ENCODE measurements around the gene TAF6. TPM values are rescaled to one million over a fixed set of nuclear protein-coding genes. Genes with fewer than 3 reads are reported as not detected.

The TAF6 gene
- polyA plus RNA-seq, 2 of the 4 experiments (the other 2 are of a cell fraction), result 36.2 to 57.0 TPM

DNA sequence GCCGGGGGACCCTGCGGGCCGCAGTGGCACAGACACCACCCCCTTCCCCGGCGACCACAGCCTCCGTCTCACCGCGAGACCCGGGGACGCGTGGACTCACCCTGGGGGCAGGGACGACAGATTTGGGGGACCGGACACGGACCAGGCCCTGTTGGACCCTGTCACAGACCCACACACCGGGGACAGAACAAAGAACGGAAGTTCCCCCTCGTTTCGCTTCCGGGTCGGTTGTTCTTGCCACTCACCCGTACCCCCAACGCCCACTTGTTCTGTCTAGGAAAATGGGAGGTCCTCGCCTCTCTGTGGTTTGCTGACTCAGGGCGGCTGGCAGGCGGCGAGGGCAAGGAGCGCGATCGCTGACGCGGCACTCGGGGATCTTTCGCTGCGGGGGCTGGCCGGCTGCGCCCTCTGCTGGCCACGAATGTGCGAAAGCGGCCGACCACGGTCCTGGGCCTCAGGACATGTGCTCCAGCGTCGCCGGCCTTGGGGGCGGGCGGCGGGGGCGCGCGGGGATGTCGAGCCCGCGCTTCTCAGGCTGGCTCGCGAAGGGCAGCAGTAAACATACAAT, 37.5 kb downstream of the TAF6 start, which contains the start of gene ZNF3 (continued):
- TF ChIP-seq RAD21 (conservative IDR thresholded peaks at IDR 0.05 in 1 of 2, IDR thresholded peaks at IDR 0.05 in 1 of 2) (peak; percentile 76 to 88), POLR2A (IDR thresholded peaks at IDR 0.05; ENCODE audit: low read length) (peak; percentile 69), NFE2L2 (conservative IDR thresholded peaks at IDR 0.05; ENCODE audit: low read length) (peak; percentile 69), RNF2 (IDR thresholded peaks at IDR 0.05; ENCODE audit: borderline replicate concordance, low read depth) (no peak), HEYL (CRISPR knock-in tag; IDR thresholded peaks at IDR 0.05) (no peak), CEBPB (IDR thresholded peaks at IDR 0.05) (peak in 1 of 2 experiments; percentile 44; a peak in 1 of 4 replicates), FOSL2 (IDR thresholded peaks at IDR 0.05) (no peak), FOSL2 (CRISPR knock-in tag; IDR thresholded peaks at IDR 0.05) (peak; percentile 89), RCOR1 (IDR thresholded peaks at IDR 0.05; ENCODE audit: low read depth, low read length) (no peak), PHF8 (IDR thresholded peaks at IDR 0.05; ENCODE audit: borderline replicate concordance, low read depth) (peak; percentile 97), HOXB5 (CRISPR knock-in tag; IDR thresholded peaks at IDR 0.05) (0 out of 2 replicates have a peak, but pooled peaks have one; percentile 20), MAFK (IDR thresholded peaks at IDR 0.05; ENCODE audit: partially characterized antibody) (peak; percentile 100)
- TF ChIP-seq, protein P1, sequence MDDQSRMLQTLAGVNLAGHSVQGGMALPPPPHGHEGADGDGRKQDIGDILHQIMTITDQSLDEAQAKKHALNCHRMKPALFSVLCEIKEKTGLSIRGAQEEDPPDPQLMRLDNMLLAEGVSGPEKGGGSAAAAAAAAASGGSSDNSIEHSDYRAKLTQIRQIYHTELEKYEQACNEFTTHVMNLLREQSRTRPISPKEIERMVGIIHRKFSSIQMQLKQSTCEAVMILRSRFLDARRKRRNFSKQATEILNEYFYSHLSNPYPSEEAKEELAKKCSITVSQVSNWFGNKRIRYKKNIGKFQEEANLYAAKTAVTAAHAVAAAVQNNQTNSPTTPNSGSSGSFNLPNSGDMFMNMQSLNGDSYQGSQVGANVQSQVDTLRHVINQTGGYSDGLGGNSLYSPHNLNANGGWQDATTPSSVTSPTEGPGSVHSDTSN (IDR thresholded peaks at IDR 0.05), result peak; percentile 68
- TF ChIP-seq, protein P2, sequence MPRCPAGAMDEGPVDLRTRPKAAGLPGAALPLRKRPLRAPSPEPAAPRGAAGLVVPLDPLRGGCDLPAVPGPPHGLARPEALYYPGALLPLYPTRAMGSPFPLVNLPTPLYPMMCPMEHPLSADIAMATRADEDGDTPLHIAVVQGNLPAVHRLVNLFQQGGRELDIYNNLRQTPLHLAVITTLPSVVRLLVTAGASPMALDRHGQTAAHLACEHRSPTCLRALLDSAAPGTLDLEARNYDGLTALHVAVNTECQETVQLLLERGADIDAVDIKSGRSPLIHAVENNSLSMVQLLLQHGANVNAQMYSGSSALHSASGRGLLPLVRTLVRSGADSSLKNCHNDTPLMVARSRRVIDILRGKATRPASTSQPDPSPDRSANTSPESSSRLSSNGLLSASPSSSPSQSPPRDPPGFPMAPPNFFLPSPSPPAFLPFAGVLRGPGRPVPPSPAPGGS (IDR thresholded peaks at IDR 0.05), result peak; percentile 83
- TF ChIP-seq, protein P3, sequence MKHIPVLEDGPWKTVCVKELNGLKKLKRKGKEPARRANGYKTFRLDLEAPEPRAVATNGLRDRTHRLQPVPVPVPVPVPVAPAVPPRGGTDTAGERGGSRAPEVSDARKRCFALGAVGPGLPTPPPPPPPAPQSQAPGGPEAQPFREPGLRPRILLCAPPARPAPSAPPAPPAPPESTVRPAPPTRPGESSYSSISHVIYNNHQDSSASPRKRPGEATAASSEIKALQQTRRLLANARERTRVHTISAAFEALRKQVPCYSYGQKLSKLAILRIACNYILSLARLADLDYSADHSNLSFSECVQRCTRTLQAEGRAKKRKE (CRISPR knock-in tag; IDR thresholded peaks at IDR 0.05; ENCODE audit: low read depth), result no peak
- TF ChIP-seq, protein P4, sequence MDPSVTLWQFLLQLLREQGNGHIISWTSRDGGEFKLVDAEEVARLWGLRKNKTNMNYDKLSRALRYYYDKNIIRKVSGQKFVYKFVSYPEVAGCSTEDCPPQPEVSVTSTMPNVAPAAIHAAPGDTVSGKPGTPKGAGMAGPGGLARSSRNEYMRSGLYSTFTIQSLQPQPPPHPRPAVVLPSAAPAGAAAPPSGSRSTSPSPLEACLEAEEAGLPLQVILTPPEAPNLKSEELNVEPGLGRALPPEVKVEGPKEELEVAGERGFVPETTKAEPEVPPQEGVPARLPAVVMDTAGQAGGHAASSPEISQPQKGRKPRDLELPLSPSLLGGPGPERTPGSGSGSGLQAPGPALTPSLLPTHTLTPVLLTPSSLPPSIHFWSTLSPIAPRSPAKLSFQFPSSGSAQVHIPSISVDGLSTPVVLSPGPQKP (IDR thresholded peaks at IDR 0.05; ENCODE audit: low read depth, low read length), result no peak
- TF ChIP-seq, protein P5, sequence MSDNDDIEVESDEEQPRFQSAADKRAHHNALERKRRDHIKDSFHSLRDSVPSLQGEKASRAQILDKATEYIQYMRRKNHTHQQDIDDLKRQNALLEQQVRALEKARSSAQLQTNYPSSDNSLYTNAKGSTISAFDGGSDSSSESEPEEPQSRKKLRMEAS (IDR thresholded peaks at IDR 0.05), result peak; percentile 99

DNA sequence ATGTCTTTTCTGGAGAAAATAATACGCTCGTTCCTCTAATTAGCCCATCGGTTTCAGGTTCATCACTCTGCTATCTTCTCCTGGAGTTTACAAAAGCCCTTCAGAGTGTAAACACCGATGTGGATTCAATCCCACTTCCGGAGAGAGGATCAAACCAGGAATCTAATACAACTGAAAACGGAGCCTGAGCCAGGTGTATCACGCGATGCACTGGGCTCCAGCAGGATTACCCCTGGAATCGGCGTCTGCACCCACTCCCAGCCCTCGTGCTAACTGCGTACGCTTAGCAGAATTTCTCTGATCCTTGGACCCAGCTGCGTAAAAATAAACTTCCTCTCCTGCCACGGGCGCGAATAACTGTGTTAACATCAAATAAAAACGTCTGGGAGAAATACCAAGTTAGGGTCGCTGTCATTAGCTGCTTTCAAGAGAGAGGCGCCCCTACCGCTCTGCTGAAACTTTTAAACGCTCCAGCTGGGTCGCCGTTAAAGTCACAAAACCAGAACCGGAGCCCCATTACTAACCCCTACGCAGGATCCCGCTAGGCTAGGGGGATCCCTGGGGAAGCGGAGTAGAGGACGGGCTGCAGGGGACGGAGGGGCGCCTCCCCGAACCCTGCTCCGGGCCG, 38.1 kb downstream of the TAF6 start:
- Histone ChIP-seq H3K9me3 (peaks cover 27% of the 10 kb centered on the region), H3K4me3 (peak overlapping the region; percentile 98), H3K4me2 (peak overlapping the region; percentile 81), H3K4me1 (peaks cover 7% of the 10 kb centered on the region; the same call in 1 of the 3 replicates), H3K27ac (peak overlapping the region; percentile 88 to 90)
- FAIRE-seq, result no peak
- peak; percentile 25 to 66; a peak in 3 of 6 replicates for ATAC-seq
- 3% methylated on average over 26 of the region's 34 CpGs for WGBS (ENCODE audit: missing lambda C conversion rate)
- DNase-seq (ENCODE audit: low read depth in 1 of 2, low spot score in 1 of 2), result no peak
- ChIA-PET CTCF (interaction anchor here (0.7 to 2.3 kb wide), 3 partner anchors 9 to 90 kb away, joined by 3 to 12 read pairs (median 5); no protein-coding TSS in a partner anchor), POLR2A (no interaction called here)
- TF ChIP-seq HEYL (CRISPR knock-in tag; IDR thresholded peaks at IDR 0.05) (no peak), MYC (IDR thresholded peaks at IDR 0.05; ENCODE audit: borderline replicate concordance, low read length) (no peak), TFCP2L1 (CRISPR knock-in tag; IDR thresholded peaks at IDR 0.05) (no peak), MAFK (IDR thresholded peaks at IDR 0.05; ENCODE audit: partially characterized antibody) (no peak), CHD4 (IDR thresholded peaks at IDR 0.05; ENCODE audit: borderline replicate concordance) (no peak), GATA3 (IDR thresholded peaks at IDR 0.05; ENCODE audit: borderline replicate concordance) (no peak), CBX2 (IDR thresholded peaks at IDR 0.05; ENCODE audit: borderline replicate concordance, low read depth) (no peak), EHMT2 (IDR thresholded peaks at IDR 0.05; ENCODE audit: low read depth) (no peak)
- TF ChIP-seq, protein P6, sequence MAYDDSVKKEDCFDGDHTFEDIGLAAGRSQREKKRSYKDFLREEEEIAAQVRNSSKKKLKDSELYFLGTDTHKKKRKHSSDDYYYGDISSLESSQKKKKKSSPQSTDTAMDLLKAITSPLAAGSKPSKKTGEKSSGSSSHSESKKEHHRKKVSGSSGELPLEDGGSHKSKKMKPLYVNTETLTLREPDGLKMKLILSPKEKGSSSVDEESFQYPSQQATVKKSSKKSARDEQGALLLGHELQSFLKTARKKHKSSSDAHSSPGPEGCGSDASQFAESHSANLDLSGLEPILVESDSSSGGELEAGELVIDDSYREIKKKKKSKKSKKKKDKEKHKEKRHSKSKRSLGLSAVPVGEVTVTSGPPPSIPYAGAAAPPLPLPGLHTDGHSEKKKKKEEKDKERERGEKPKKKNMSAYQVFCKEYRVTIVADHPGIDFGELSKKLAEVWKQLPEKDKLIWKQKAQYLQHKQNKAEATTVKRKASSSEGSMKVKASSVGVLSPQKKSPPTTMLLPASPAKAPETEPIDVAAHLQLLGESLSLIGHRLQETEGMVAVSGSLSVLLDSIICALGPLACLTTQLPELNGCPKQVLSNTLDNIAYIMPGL (CRISPR knock-in tag; IDR thresholded peaks at IDR 0.05; ENCODE audit: borderline replicate concordance), result no peak
- TF ChIP-seq, protein P7, sequence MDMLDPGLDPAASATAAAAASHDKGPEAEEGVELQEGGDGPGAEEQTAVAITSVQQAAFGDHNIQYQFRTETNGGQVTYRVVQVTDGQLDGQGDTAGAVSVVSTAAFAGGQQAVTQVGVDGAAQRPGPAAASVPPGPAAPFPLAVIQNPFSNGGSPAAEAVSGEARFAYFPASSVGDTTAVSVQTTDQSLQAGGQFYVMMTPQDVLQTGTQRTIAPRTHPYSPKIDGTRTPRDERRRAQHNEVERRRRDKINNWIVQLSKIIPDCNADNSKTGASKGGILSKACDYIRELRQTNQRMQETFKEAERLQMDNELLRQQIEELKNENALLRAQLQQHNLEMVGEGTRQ (IDR thresholded peaks at IDR 0.05), result no peak
- TF ChIP-seq, protein P4 (IDR thresholded peaks at IDR 0.05; ENCODE audit: low read depth, low read length), result no peak
